ENCODE measurements around the gene CTNNA3. TPM values are rescaled to one million over a fixed set of nuclear protein-coding genes. Genes with fewer than 3 reads are reported as not detected.

CTNNA3 gene
- total and polyA plus RNA-seq, 2 donors (not counting 3 experiments of a cell fraction or from before 2014, with no cell fraction given), result not detected

- DNase-seq (ENCODE audit: low read depth, low spot score) (no peak), FAIRE-seq (no peak)
- H3K36me3 ChIP-seq (ENCODE audit: control insufficient read depth in 2 of 2, extremely low read depth in 1 of 2, insufficient read depth in 2 of 2, low read length in 2 of 2), result no peaks in the 10 kb centered on the region
- no peaks in the 10 kb centered on the region for H3K9me1 ChIP-seq (replicated peaks; ENCODE audit: control insufficient read depth, extremely low read depth, insufficient read depth, low read length)
- no peak overlapping the region for H2AFZ ChIP-seq (ENCODE audit: low read depth, low read length)
- H3K9me3 ChIP-seq (replicated peaks; ENCODE audit: control insufficient read depth, insufficient read depth, low read length), result peaks cover 2% of the 10 kb centered on the region
- H3K9ac ChIP-seq (replicated peaks; ENCODE audit: extremely low read depth, insufficient read depth, low read length), result no peak overlapping the region
- POLR2A ChIA-PET, result no interaction called here
- H3K4me3 ChIP-seq (replicated peaks in 1 of 3; ENCODE audit: insufficient read depth in 1 of 3, low read depth in 1 of 3, low read length in 3 of 3), result no peak overlapping the region
- H4K20me1 ChIP-seq (replicated peaks; ENCODE audit: control insufficient read depth, extremely low read depth, insufficient read depth, low read length), result no peaks in the 10 kb centered on the region
- CTCF ChIA-PET, result no interaction called here
- intact Hi-C loops (cut with micrococcal nuclease), result no loop called here
- no peak overlapping the region for H3K27ac ChIP-seq (ENCODE audit: insufficient read depth, low read depth, low read length)
- BruUV-seq (replicated peaks), result no TSS peak
- H3K79me2 ChIP-seq (ENCODE audit: control insufficient read depth, insufficient read depth, low read length), result no peaks in the 10 kb centered on the region
- no peak overlapping the region for H3K4me2 ChIP-seq (ENCODE audit: insufficient read depth, low read length)
- no peaks in the 10 kb centered on the region for H3K4me1 ChIP-seq (ENCODE audit: control insufficient read depth, extremely low read depth, insufficient read depth, low read length)
- H3K27me3 ChIP-seq (ENCODE audit: control insufficient read depth in 2 of 2, insufficient read depth in 2 of 2, low read length in 2 of 2), result no peaks in the 10 kb centered on the region
- TF ChIP-seq EZH2 (IDR thresholded peaks at IDR 0.05; ENCODE audit: borderline replicate concordance, low read depth, low read length, severe bottlenecking) (no peak), GATA2 (IDR thresholded peaks at IDR 0.05; ENCODE audit: insufficient read depth, insufficient read length, low read depth, low read length) (no peak), MYC (IDR thresholded peaks at IDR 0.05; ENCODE audit: low read depth, low read length) (no peak), FOS (IDR thresholded peaks at IDR 0.05; ENCODE audit: borderline replicate concordance, insufficient read depth, low read length) (no peak), JUN (IDR thresholded peaks at IDR 0.05; ENCODE audit: borderline replicate concordance, insufficient read depth, insufficient read length, low read depth) (no peak)
- TF ChIP-seq, protein P1, sequence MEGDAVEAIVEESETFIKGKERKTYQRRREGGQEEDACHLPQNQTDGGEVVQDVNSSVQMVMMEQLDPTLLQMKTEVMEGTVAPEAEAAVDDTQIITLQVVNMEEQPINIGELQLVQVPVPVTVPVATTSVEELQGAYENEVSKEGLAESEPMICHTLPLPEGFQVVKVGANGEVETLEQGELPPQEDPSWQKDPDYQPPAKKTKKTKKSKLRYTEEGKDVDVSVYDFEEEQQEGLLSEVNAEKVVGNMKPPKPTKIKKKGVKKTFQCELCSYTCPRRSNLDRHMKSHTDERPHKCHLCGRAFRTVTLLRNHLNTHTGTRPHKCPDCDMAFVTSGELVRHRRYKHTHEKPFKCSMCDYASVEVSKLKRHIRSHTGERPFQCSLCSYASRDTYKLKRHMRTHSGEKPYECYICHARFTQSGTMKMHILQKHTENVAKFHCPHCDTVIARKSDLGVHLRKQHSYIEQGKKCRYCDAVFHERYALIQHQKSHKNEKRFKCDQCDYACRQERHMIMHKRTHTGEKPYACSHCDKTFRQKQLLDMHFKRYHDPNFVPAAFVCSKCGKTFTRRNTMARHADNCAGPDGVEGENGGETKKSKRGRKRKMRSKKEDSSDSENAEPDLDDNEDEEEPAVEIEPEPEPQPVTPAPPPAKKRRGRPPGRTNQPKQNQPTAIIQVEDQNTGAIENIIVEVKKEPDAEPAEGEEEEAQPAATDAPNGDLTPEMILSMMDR (IDR thresholded peaks at IDR 0.05; ENCODE audit: extremely low read depth in 1 of 2, insufficient read depth in 1 of 2, low read depth in 1 of 2, low read length in 2 of 2), result no peak
- dilution Hi-C loops (cut with MboI; ENCODE audit: extremely low pct_ligation_motif_present, low sequenced_read_pairs), result no loop called here
These were observed 891.0 kb downstream of the CTNNA3 start for GRCh38 chr10:66804962-66805361.

- POLR2A ChIA-PET, result no interaction called here
- Histone ChIP-seq H3K9me3 (replicated peaks; ENCODE audit: control insufficient read depth, insufficient read depth, low read length) (peaks cover 2% of the 10 kb centered on the region), H2AFZ (ENCODE audit: low read depth, low read length) (no peak overlapping the region), H3K79me2 (ENCODE audit: control insufficient read depth, insufficient read depth, low read length) (no peaks in the 10 kb centered on the region), H3K4me1 (ENCODE audit: control insufficient read depth, extremely low read depth, insufficient read depth, low read length) (no peaks in the 10 kb centered on the region), H3K9ac (replicated peaks; ENCODE audit: extremely low read depth, insufficient read depth, low read length) (no peak overlapping the region), H3K36me3 (ENCODE audit: control insufficient read depth in 2 of 2, extremely low read depth in 1 of 2, insufficient read depth in 2 of 2, low read length in 2 of 2) (no peaks in the 10 kb centered on the region), H3K27ac (ENCODE audit: insufficient read depth, low read depth, low read length) (no peak overlapping the region), H3K4me3 (replicated peaks in 1 of 3; ENCODE audit: insufficient read depth in 1 of 3, low read depth in 1 of 3, low read length in 3 of 3) (no peak overlapping the region), H3K4me2 (ENCODE audit: insufficient read depth, low read length) (no peak overlapping the region), H3K9me1 (replicated peaks; ENCODE audit: control insufficient read depth, extremely low read depth, insufficient read depth, low read length) (no peaks in the 10 kb centered on the region), H3K27me3 (ENCODE audit: control insufficient read depth in 2 of 2, insufficient read depth in 2 of 2, low read length in 2 of 2) (no peaks in the 10 kb centered on the region), H4K20me1 (replicated peaks; ENCODE audit: control insufficient read depth, extremely low read depth, insufficient read depth, low read length) (no peaks in the 10 kb centered on the region)
- FAIRE-seq, result no peak
- BruUV-seq (replicated peaks), result no TSS peak
- dilution Hi-C loops (cut with MboI; ENCODE audit: extremely low pct_ligation_motif_present, low sequenced_read_pairs) (no loop called here), intact Hi-C loops (cut with micrococcal nuclease) (no loop called here)
- no peak for DNase-seq (ENCODE audit: low read depth, low spot score)
- TF ChIP-seq, protein P1 (IDR thresholded peaks at IDR 0.05; ENCODE audit: extremely low read depth in 1 of 2, insufficient read depth in 1 of 2, low read depth in 1 of 2, low read length in 2 of 2), result no peak
- TF ChIP-seq POLR2A (IDR thresholded peaks at IDR 0.05; ENCODE audit: low read depth, low read length) (no peak), FOS (IDR thresholded peaks at IDR 0.05; ENCODE audit: borderline replicate concordance, insufficient read depth, low read length) (no peak), JUN (IDR thresholded peaks at IDR 0.05; ENCODE audit: borderline replicate concordance, insufficient read depth, insufficient read length, low read depth) (no peak), MYC (IDR thresholded peaks at IDR 0.05; ENCODE audit: low read depth, low read length) (no peak), POLR2AphosphoS5 (IDR thresholded peaks at IDR 0.05; ENCODE audit: insufficient read depth, low read depth, low read length) (no peak), EZH2 (IDR thresholded peaks at IDR 0.05; ENCODE audit: borderline replicate concordance, low read depth, low read length, severe bottlenecking) (no peak), GATA2 (IDR thresholded peaks at IDR 0.05; ENCODE audit: insufficient read depth, insufficient read length, low read depth, low read length) (no peak)
- TF ChIP-seq, protein P2, sequence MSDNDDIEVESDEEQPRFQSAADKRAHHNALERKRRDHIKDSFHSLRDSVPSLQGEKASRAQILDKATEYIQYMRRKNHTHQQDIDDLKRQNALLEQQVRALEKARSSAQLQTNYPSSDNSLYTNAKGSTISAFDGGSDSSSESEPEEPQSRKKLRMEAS (IDR thresholded peaks at IDR 0.05; ENCODE audit: insufficient read depth, insufficient read length), result no peak
- CTCF ChIA-PET, result no interaction called here
These were observed 892.8 kb downstream of the CTNNA3 start for GRCh38 chr10:66803174-66803573.
